HUES48 (cell line): Measurements from ENCODE around the gene JARID2.

Experiments used
- H3K27ac ChIP-seq: one replicate; pipeline ENCODE4 v1.7.0; 2013; ENCODE audit warnings: low read depth, low read length, inconsistent platforms
- H3K27me3 ChIP-seq: 2 replicates; pipeline ENCODE4 v1.6.1; 2013; ENCODE audit warnings: mild to moderate bottlenecking, low read length; ENCODE audit not compliant: control insufficient read depth, insufficient read depth
- H3K36me3 ChIP-seq: 2 replicates; pipeline ENCODE4 v1.6.1; 2013; ENCODE audit warnings: low read length; ENCODE audit not compliant: control insufficient read depth, insufficient read depth
- H3K4me1 ChIP-seq: 2 replicates; pipeline ENCODE4 v1.6.1; 2013; ENCODE audit warnings: mild to moderate bottlenecking, low read length; ENCODE audit not compliant: control insufficient read depth, insufficient read depth
- H3K4me3 ChIP-seq: 2 replicates; pipeline ENCODE4 v1.5.1; 2013; ENCODE audit warnings: mild to moderate bottlenecking, low read depth, low read length
- H3K9ac ChIP-seq: 2 replicates; pipeline ENCODE4 v1.6.1; 2013; ENCODE audit warnings: mild to moderate bottlenecking, low read depth, low read length, moderate library complexity
- H3K9me3 ChIP-seq: 2 replicates; pipeline ENCODE4 v1.6.1; 2013; ENCODE audit warnings: low read length; ENCODE audit not compliant: control insufficient read depth, insufficient read depth

Gene JARID2

GRCh38 chr6:15341311-15342001 lies 95.6 kb downstream of the JARID2 start:
- Histone ChIP-seq H3K9me3 (no peaks in the 10 kb centered on the region), H3K4me1 (peaks cover 94% of the 10 kb centered on the region), H3K27me3 (no peaks in the 10 kb centered on the region), H3K4me3 (no peak overlapping the region), H3K27ac (peak overlapping the region; percentile 52), H3K36me3 (no peaks in the 10 kb centered on the region), H3K9ac (no peak overlapping the region)

DNA sequence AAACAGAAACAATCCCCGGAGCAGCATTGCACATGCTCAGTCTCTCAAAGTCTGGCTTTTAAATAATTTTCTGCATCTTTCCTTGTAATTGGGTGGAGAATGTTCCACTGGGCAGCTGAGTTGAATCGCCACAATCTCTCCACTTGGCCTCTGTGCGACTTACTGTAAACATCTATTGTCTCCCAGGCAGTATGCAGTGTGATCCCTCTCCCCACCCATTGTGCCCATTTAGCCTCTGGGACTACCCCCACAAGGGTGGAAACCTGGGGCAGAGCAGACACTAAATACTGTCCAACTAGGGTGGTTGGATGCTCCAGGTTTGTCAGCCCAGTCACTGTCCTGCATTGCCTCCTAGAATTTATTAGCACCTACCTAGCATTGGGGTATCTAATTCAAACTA lies 96.2 kb downstream of the JARID2 start:
- peaks cover 89% of the 10 kb centered on the region for H3K4me1 ChIP-seq
- H3K9me3 ChIP-seq = no peaks in the 10 kb centered on the region
- H3K36me3 ChIP-seq = no peaks in the 10 kb centered on the region
- H3K27ac ChIP-seq = peak overlapping the region; percentile 52
- H3K9ac ChIP-seq = no peak overlapping the region
- no peaks in the 10 kb centered on the region for H3K27me3 ChIP-seq
- no peak overlapping the region for H3K4me3 ChIP-seq

DNA sequence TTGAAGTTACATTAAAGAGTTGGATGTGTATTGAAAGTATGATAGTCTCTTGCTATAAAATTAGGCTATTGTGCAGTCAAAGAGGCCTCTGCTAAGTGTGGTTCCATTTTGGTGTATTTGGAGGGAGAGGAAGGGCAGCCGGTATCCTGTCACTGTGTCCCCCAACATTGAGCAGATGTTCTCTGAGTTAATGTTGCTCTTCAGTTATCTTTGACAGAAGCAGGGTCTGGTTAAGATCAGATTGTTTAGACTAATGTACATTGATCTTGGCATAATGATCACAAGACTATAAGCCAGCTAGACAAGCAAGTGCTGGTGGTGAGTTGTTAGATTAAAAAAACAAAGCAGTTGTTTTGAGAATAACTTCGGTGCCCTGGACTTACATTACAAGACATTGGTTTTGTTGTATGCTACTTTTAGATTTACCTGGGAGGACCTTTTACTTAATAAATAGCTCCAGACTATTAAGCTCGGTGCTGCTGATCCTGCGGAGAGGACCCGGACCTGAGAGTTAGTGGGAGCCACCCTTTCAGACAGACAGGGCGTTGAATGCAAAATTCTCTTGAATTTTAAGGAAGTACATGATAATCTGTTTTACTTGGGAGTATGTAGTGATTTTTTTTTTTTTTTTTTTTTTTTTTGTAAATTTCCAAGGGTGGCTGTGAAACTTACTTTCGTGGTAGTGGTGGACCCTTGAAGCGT lies 97.8 kb downstream of the JARID2 start:
- no peaks in the 10 kb centered on the region for H3K9me3 ChIP-seq
- no peaks in the 10 kb centered on the region for H3K27me3 ChIP-seq
- peak overlapping the region; percentile 14 for H3K27ac ChIP-seq
- peaks cover 84% of the 10 kb centered on the region for H3K4me1 ChIP-seq
- no peaks in the 10 kb centered on the region for H3K36me3 ChIP-seq
- H3K4me3 ChIP-seq = no peak overlapping the region
- H3K9ac ChIP-seq = no peak overlapping the region

DNA sequence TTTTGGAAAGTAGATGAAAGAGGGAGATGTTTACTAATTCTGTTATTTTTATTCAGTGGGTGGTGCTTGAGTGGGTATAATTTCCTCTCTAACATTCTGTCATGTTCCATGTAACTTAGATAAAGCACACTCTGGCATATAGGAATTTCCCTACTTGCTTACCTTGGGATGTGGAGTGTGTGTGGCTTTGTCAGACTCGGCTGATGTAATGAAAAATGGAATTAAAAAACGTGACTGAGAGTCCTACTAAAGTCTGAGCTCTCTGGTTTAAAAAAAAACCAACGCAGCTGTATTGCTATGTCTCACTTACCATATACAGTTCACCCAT lies 98.3 kb downstream of the JARID2 start:
- H3K27ac ChIP-seq = no peak overlapping the region
- no peaks in the 10 kb centered on the region for H3K27me3 ChIP-seq
- H3K36me3 ChIP-seq = 0 out of 2 replicates have a peak, but pooled peaks cover 3% of the 10 kb centered on the region
- no peak overlapping the region for H3K9ac ChIP-seq
- no peaks in the 10 kb centered on the region for H3K9me3 ChIP-seq
- H3K4me1 ChIP-seq = peaks cover 84% of the 10 kb centered on the region
- no peak overlapping the region for H3K4me3 ChIP-seq

DNA sequence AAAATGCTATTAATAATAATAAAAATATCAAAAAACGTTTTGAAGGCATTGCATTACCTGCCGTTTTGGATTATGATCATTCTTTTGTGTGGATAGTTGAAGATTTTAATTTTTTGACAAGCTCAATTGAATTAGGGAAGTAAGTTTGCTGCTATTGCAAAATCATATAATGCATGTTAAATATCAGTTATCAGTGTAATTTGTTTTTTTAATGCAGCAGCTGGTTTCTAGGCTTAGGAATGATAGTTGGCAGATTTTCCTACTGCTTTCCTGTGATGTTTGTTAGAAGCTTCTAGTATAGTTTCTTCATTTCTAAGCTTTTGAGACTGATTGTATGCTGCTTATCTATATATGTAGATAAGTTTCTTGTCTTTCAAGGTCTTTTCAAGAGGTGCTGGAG lies 99.0 kb downstream of the JARID2 start:
- H3K4me1 ChIP-seq = peaks cover 88% of the 10 kb centered on the region
- no peaks in the 10 kb centered on the region for H3K27me3 ChIP-seq
- peaks cover 10% of the 10 kb centered on the region; the same call in 1 of the 2 replicates for H3K36me3 ChIP-seq
- H3K9me3 ChIP-seq = no peaks in the 10 kb centered on the region
- no peak overlapping the region for H3K9ac ChIP-seq
- H3K27ac ChIP-seq = no peak overlapping the region
- H3K4me3 ChIP-seq = no peak overlapping the region

GRCh38 chr6:15346315-15346714 lies 100.4 kb downstream of the JARID2 start:
- Histone ChIP-seq H3K9ac (no peak overlapping the region), H3K27ac (no peak overlapping the region), H3K27me3 (no peaks in the 10 kb centered on the region), H3K36me3 (peaks cover 18% of the 10 kb centered on the region; the same call in 1 of the 2 replicates), H3K4me1 (peaks cover 88% of the 10 kb centered on the region), H3K9me3 (no peaks in the 10 kb centered on the region), H3K4me3 (no peak overlapping the region)

DNA sequence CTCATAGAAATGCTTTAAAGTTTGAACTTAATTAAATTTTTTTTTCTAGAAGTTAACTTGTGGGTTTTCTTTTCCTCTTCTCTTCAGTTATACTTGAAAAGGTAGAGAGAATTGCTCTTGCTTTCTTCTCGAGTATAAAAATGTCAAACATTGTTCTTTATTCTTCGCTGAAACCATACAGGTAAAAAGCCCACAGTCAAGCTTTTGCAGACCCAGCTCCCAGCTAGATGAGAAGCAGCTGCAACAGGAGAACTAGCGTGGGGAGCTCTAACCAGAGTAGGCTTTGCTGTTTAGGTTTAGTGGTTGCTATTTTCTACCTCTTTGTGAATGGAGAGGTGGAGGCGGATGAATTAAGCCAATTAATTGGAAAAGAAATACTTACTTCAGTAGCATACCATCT lies 102.7 kb downstream of the JARID2 start:
- Histone ChIP-seq H3K4me1 (peaks cover 90% of the 10 kb centered on the region), H3K9me3 (no peaks in the 10 kb centered on the region), H3K9ac (no peak overlapping the region), H3K36me3 (peaks cover 18% of the 10 kb centered on the region; the same call in 1 of the 2 replicates), H3K27ac (no peak overlapping the region), H3K27me3 (no peaks in the 10 kb centered on the region), H3K4me3 (no peak overlapping the region)

DNA sequence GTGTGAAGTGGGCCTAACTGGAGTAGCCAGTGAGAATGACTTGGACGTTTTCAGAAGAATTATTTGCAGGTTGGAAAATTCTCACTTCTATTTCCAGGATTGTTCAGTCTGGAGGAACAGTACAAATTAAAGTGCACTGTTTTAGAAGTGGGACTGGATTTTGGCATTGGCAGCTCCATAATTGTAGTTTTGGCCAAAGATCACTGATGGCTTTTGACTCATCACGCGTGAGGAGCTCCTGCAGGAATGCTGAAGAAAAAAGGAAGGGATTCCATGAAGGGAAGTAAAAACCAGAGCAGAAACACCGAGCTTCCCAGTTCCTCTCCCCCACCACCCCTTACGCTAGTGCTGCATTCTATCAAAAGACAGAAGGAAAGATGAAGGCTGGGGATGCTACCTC lies 103.5 kb downstream of the JARID2 start:
- Histone ChIP-seq H3K9me3 (no peaks in the 10 kb centered on the region), H3K4me3 (no peak overlapping the region), H3K4me1 (peaks cover 89% of the 10 kb centered on the region), H3K36me3 (peaks cover 24% of the 10 kb centered on the region), H3K9ac (no peak overlapping the region), H3K27ac (no peak overlapping the region), H3K27me3 (no peaks in the 10 kb centered on the region)

GRCh38 chr6:15350386-15351083 lies 104.7 kb downstream of the JARID2 start:
- H3K4me1 ChIP-seq = peaks cover 88% of the 10 kb centered on the region
- H3K9me3 ChIP-seq = no peaks in the 10 kb centered on the region

GRCh38 chr6:15351631-15352030 lies 105.8 kb downstream of the JARID2 start:
- no peak overlapping the region for H3K9ac ChIP-seq
- H3K9me3 ChIP-seq = no peaks in the 10 kb centered on the region

More at GRCh38 chr6:15350386-15351083, 104.7 kb downstream of the JARID2 start:
- Histone ChIP-seq H3K36me3 (peaks cover 26% of the 10 kb centered on the region), H3K9ac (no peak overlapping the region), H3K4me3 (no peak overlapping the region), H3K27me3 (no peaks in the 10 kb centered on the region), H3K27ac (no peak overlapping the region)

DNA sequence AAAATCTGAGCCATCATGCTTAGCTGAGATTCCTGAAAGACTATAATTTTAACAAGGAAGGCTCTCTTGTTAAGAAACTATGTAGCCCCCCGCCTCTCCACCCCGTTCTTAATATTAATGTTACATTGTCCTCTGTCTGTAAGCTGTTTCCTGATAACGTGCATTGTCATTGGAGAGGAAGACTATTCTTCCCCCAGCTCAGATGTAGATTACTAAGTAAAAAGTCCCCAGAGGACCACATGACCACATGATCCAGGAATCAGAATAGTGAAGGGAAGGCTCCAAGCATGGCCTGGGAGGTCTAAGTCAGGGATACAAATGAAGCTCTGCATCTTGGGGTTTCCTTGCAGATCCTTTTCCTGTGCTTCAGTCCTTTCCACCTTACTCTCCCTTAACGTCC lies 106.4 kb downstream of the JARID2 start:
- no peaks in the 10 kb centered on the region for H3K27me3 ChIP-seq
- H3K4me3 ChIP-seq = no peak overlapping the region
- H3K9ac ChIP-seq = no peak overlapping the region
- H3K27ac ChIP-seq = no peak overlapping the region
- peaks cover 91% of the 10 kb centered on the region for H3K4me1 ChIP-seq
- no peaks in the 10 kb centered on the region for H3K9me3 ChIP-seq
- peaks cover 32% of the 10 kb centered on the region for H3K36me3 ChIP-seq

More at GRCh38 chr6:15351631-15352030, 105.8 kb downstream of the JARID2 start:
- Histone ChIP-seq H3K4me3 (no peak overlapping the region), H3K36me3 (peaks cover 32% of the 10 kb centered on the region), H3K27me3 (no peaks in the 10 kb centered on the region), H3K27ac (no peak overlapping the region), H3K4me1 (peaks cover 87% of the 10 kb centered on the region)
